HEK293 (cell line): ENCODE results near the gene SRRM4.

ENCODE experiments used
- CTCF ChIA-PET: fragments of 350-600 bp; formaldehyde crosslinking; extraction: SDS; loops from one replicate; lab custom pipeline; 2021; ENCODE audit warnings: antibody characterized with exemption; lab: Yijun Ruan, JAX
- POLR2A ChIA-PET: fragments of 300-600 bp; formaldehyde crosslinking; extraction: SDS; loops from one replicate; lab custom pipeline; 2020; ENCODE audit warnings: antibody characterized with exemption, inconsistent platforms; lab: Yijun Ruan, JAX
- H3K27ac ChIP-seq: fragments of 200-500 bp; sonication (Bioruptor generic); 2 replicates; pipeline ENCODE4 v1.5.1; 2014; ENCODE audit warnings: low read depth, low read length, control low read depth, inconsistent platforms; ENCODE audit errors: extremely low read depth
- H3K36me3 ChIP-seq, 2 experiments: fragments of 200-500 bp in 1 of 2; sonication (Bioruptor generic) in 1 of 2; 1 replicate in 1 of 2; 2 replicates in 1 of 2; pipeline ENCODE4 v1.5.1; 2014 to 2017; ENCODE audit warnings: inconsistent platforms in 2 of 2, low read length in 2 of 2; ENCODE audit not compliant: control insufficient read depth in 2 of 2, insufficient read depth in 1 of 2
- H3K4me1 ChIP-seq: fragments of 200-500 bp; sonication (Bioruptor generic); 2 replicates; pipeline ENCODE4 v1.5.1; 2014; ENCODE audit warnings: mild to moderate bottlenecking, low read length, inconsistent platforms; ENCODE audit not compliant: control insufficient read depth, insufficient read depth
- H3K4me3 ChIP-seq: 2 replicates; pipeline ENCODE4 v1.5.1; 2011; ENCODE audit warnings: low read depth, mild to moderate bottlenecking, control low read depth, low read length, moderate library complexity
- H3K9me3 ChIP-seq: fragments of 200-500 bp; sonication (Bioruptor generic); 2 replicates; pipeline ENCODE4 v1.5.1; 2014; ENCODE audit warnings: low read depth, low read length, inconsistent platforms; ENCODE audit not compliant: control insufficient read depth, insufficient read depth
- BCL11B ChIP-seq: fragments of 450-650 bp; formaldehyde crosslinking; IDR thresholded peaks from 2 replicates; pipeline ENCODE4 v1.5.1; 2016; ENCODE audit warnings: low read depth, missing biosample characterization, missing genetic modification characterization
- GFI1B ChIP-seq: fragments of 450-650 bp; formaldehyde crosslinking; IDR thresholded peaks from 2 replicates; pipeline ENCODE4 v1.5.1; 2016; ENCODE audit warnings: missing biosample characterization, missing genetic modification characterization
- MZF1 ChIP-seq: fragments of 450-650 bp; formaldehyde crosslinking; IDR thresholded peaks from 2 replicates; pipeline ENCODE4 v1.5.1; 2017; ENCODE audit warnings: missing biosample characterization, missing genetic modification characterization, borderline replicate concordance
- PRDM1 ChIP-seq: fragments of 450-650 bp; formaldehyde crosslinking; IDR thresholded peaks from 2 replicates; pipeline ENCODE4; 2016; ENCODE audit warnings: missing biosample characterization, missing genetic modification characterization
- WT1 ChIP-seq: fragments of 450-650 bp; formaldehyde crosslinking; IDR thresholded peaks from 2 replicates; pipeline ENCODE4 v1.5.1; 2016; ENCODE audit warnings: missing biosample characterization, missing genetic modification characterization
- ZBTB21 ChIP-seq: fragments of 450-650 bp; formaldehyde crosslinking; IDR thresholded peaks from 2 replicates; pipeline ENCODE4 v1.5.1; 2017; ENCODE audit warnings: missing biosample characterization, missing genetic modification characterization
- ZBTB8A ChIP-seq: fragments of 450-650 bp; formaldehyde crosslinking; IDR thresholded peaks from 2 replicates; pipeline ENCODE4 v1.5.1; 2016; ENCODE audit warnings: missing biosample characterization, missing genetic modification characterization
- ZFP69B ChIP-seq: fragments of 450-650 bp; formaldehyde crosslinking; IDR thresholded peaks from 2 replicates; pipeline ENCODE4 v1.5.1; 2016; ENCODE audit warnings: missing biosample characterization, missing genetic modification characterization
- ZNF174 ChIP-seq: fragments of 450-650 bp; formaldehyde crosslinking; IDR thresholded peaks from 2 replicates; pipeline ENCODE4 v1.5.0; 2017; ENCODE audit warnings: missing biosample characterization, mild to moderate bottlenecking, missing genetic modification characterization
- ZNF311 ChIP-seq: fragments of 450-650 bp; formaldehyde crosslinking; IDR thresholded peaks from 2 replicates; pipeline ENCODE4 v1.5.1; 2017; ENCODE audit warnings: missing biosample characterization, missing genetic modification characterization, borderline replicate concordance
- ZNF398 ChIP-seq: fragments of 450-650 bp; formaldehyde crosslinking; IDR thresholded peaks from 2 replicates; pipeline ENCODE4 v1.5.1; 2017; ENCODE audit warnings: missing biosample characterization, missing genetic modification characterization
- ZNF423 ChIP-seq: fragments of 450-650 bp; formaldehyde crosslinking; IDR thresholded peaks from 2 replicates; pipeline ENCODE4 v1.5.1; 2016; ENCODE audit warnings: missing biosample characterization, missing genetic modification characterization
- ZNF48 ChIP-seq: fragments of 450-650 bp; formaldehyde crosslinking; IDR thresholded peaks from 2 replicates; pipeline ENCODE4 v1.5.1; 2016; ENCODE audit warnings: missing biosample characterization, missing genetic modification characterization
- ZNF488 ChIP-seq: fragments of 450-650 bp; formaldehyde crosslinking; IDR thresholded peaks from 2 replicates; pipeline ENCODE4 v1.5.1; 2016; ENCODE audit warnings: missing biosample characterization, missing genetic modification characterization
- ZNF529 ChIP-seq: fragments of 450-650 bp; formaldehyde crosslinking; IDR thresholded peaks from 2 replicates; pipeline ENCODE4 v1.5.1; 2017; ENCODE audit warnings: missing genetic modification characterization, missing biosample characterization; ENCODE audit not compliant: insufficient replicate concordance
- ZNF610 ChIP-seq: fragments of 450-650 bp; formaldehyde crosslinking; IDR thresholded peaks from 2 replicates; pipeline ENCODE4 v1.5.1; 2016; ENCODE audit warnings: missing biosample characterization, missing genetic modification characterization, borderline replicate concordance
- ZNF664 ChIP-seq: fragments of 450-650 bp; formaldehyde crosslinking; IDR thresholded peaks from 2 replicates; pipeline ENCODE4 v1.5.1; 2016; ENCODE audit warnings: missing biosample characterization, missing genetic modification characterization
- ZNF792 ChIP-seq: fragments of 450-650 bp; formaldehyde crosslinking; IDR thresholded peaks from 2 replicates; pipeline ENCODE4 v1.5.1; 2016; ENCODE audit warnings: missing biosample characterization, missing genetic modification characterization
- TF ChIP-seq, protein P1 (sequence below): fragments of 450-650 bp; formaldehyde crosslinking; IDR thresholded peaks from 2 replicates; pipeline ENCODE4 v1.5.1; 2017; ENCODE audit warnings: missing biosample characterization, missing genetic modification characterization
- TF ChIP-seq, protein P2 (sequence below): fragments of 450-650 bp; formaldehyde crosslinking; IDR thresholded peaks from 2 replicates; pipeline ENCODE4 v1.5.1; 2016; ENCODE audit warnings: missing biosample characterization, missing genetic modification characterization, borderline replicate concordance
- TF ChIP-seq, protein P3 (sequence below): fragments of 450-650 bp; formaldehyde crosslinking; IDR thresholded peaks from 2 replicates; pipeline ENCODE4 v1.5.1; 2016; ENCODE audit warnings: missing biosample characterization, missing genetic modification characterization

Gene SRRM4

GRCh38 chr12:119115296-119115905 is 134.1 kb downstream of the SRRM4 start (continued):
- TF ChIP-seq ZNF174 (no peak), ZNF610 (tag by site-specific recombination) (no peak)
- TF ChIP-seq, protein P1, sequence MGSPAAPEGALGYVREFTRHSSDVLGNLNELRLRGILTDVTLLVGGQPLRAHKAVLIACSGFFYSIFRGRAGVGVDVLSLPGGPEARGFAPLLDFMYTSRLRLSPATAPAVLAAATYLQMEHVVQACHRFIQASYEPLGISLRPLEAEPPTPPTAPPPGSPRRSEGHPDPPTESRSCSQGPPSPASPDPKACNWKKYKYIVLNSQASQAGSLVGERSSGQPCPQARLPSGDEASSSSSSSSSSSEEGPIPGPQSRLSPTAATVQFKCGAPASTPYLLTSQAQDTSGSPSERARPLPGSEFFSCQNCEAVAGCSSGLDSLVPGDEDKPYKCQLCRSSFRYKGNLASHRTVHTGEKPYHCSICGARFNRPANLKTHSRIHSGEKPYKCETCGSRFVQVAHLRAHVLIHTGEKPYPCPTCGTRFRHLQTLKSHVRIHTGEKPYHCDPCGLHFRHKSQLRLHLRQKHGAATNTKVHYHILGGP (tag by site-specific recombination) = no peak

GRCh38 chr12:119117936-119118335 is 136.6 kb downstream of the SRRM4 start:
- H3K4me3 ChIP-seq = no peak overlapping the region
- no peaks in the 10 kb centered on the region for H3K36me3 ChIP-seq
- no peak for TF ChIP-seq GFI1B (tag by site-specific recombination)
- TF ChIP-seq PRDM1 (tag by site-specific recombination) = no peak
- no peak for TF ChIP-seq ZBTB8A (tag by site-specific recombination)
- TF ChIP-seq MZF1 (tag by site-specific recombination) = no peak
- TF ChIP-seq, protein P2, sequence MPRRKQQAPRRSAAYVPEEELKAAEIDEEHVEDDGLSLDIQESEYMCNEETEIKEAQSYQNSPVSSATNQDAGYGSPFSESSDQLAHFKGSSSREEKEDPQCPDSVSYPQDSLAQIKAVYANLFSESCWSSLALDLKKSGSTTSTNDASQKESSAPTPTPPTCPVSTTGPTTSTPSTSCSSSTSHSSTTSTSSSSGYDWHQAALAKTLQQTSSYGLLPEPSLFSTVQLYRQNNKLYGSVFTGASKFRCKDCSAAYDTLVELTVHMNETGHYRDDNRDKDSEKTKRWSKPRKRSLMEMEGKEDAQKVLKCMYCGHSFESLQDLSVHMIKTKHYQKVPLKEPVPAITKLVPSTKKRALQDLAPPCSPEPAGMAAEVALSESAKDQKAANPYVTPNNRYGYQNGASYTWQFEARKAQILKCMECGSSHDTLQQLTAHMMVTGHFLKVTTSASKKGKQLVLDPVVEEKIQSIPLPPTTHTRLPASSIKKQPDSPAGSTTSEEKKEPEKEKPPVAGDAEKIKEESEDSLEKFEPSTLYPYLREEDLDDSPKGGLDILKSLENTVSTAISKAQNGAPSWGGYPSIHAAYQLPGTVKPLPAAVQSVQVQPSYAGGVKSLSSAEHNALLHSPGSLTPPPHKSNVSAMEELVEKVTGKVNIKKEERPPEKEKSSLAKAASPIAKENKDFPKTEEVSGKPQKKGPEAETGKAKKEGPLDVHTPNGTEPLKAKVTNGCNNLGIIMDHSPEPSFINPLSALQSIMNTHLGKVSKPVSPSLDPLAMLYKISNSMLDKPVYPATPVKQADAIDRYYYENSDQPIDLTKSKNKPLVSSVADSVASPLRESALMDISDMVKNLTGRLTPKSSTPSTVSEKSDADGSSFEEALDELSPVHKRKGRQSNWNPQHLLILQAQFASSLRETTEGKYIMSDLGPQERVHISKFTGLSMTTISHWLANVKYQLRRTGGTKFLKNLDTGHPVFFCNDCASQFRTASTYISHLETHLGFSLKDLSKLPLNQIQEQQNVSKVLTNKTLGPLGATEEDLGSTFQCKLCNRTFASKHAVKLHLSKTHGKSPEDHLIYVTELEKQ (tag by site-specific recombination) = no peak
- TF ChIP-seq, protein P3, sequence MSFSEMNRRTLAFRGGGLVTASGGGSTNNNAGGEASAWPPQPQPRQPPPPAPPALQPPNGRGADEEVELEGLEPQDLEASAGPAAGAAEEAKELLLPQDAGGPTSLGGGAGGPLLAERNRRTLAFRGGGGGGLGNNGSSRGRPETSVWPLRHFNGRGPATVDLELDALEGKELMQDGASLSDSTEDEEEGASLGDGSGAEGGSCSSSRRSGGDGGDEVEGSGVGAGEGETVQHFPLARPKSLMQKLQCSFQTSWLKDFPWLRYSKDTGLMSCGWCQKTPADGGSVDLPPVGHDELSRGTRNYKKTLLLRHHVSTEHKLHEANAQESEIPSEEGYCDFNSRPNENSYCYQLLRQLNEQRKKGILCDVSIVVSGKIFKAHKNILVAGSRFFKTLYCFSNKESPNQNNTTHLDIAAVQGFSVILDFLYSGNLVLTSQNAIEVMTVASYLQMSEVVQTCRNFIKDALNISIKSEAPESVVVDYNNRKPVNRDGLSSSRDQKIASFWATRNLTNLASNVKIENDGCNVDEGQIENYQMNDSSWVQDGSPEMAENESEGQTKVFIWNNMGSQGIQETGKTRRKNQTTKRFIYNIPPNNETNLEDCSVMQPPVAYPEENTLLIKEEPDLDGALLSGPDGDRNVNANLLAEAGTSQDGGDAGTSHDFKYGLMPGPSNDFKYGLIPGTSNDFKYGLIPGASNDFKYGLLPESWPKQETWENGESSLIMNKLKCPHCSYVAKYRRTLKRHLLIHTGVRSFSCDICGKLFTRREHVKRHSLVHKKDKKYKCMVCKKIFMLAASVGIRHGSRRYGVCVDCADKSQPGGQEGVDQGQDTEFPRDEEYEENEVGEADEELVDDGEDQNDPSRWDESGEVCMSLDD = no peak
- TF ChIP-seq ZNF664 (tag by site-specific recombination) = no peak
- TF ChIP-seq, protein P1 (tag by site-specific recombination) = no peak
- TF ChIP-seq ZBTB21 (tag by site-specific recombination) = no peak
- TF ChIP-seq ZNF398 = no peak
- TF ChIP-seq ZNF792 (tag by site-specific recombination) = no peak
- TF ChIP-seq BCL11B (tag by site-specific recombination) = no peak
- no peak for TF ChIP-seq ZNF423 (tag by site-specific recombination)
- TF ChIP-seq ZNF48 (tag by site-specific recombination) = no peak
- no peak for TF ChIP-seq ZNF488
- no peak for TF ChIP-seq ZFP69B (tag by site-specific recombination)
- no peak for TF ChIP-seq WT1 (tag by site-specific recombination)
- no peak for TF ChIP-seq ZNF311 (tag by site-specific recombination)
- no peak for TF ChIP-seq ZNF529 (tag by site-specific recombination)
- H3K4me1 ChIP-seq = no peaks in the 10 kb centered on the region
- ChIA-PET POLR2A (no interaction called here), CTCF (no interaction called here)
- H3K27ac ChIP-seq = no peak overlapping the region
- no peaks in the 10 kb centered on the region for H3K9me3 ChIP-seq
